Endodermal cell (in vitro differentiated cells): Measurements from ENCODE around the gene SCGB1C2. TPM values are rescaled to one million over a fixed set of nuclear protein-coding genes. Genes with fewer than 3 reads are reported as not detected.

Experiments used
- DNase-seq: peaks from one replicate; pipeline ENCODE4 v3.0.0-alpha.2; 2017
- H3K27ac ChIP-seq: 2 replicates; pipeline ENCODE4 v1.5.1; 2013; ENCODE audit warnings: mild to moderate bottlenecking, low read depth, low read length, moderate library complexity
- H3K27me3 ChIP-seq: 2 replicates; pipeline ENCODE4 v1.6.1; 2013; ENCODE audit warnings: mild to moderate bottlenecking, low read length, moderate library complexity; ENCODE audit not compliant: insufficient read depth, control insufficient read depth, poor library complexity, severe bottlenecking
- H3K36me3 ChIP-seq: 2 replicates; pipeline ENCODE4 v1.7.0; 2013; ENCODE audit warnings: mild to moderate bottlenecking, low read length, moderate library complexity; ENCODE audit not compliant: control insufficient read depth, insufficient read depth
- H3K4me1 ChIP-seq: one replicate; pipeline ENCODE4 v1.7.0; 2013; ENCODE audit warnings: low read length; ENCODE audit not compliant: control insufficient read depth, insufficient read depth
- H3K4me3 ChIP-seq: 2 replicates; pipeline ENCODE4 v1.5.1; 2013; ENCODE audit warnings: mild to moderate bottlenecking, low read length, moderate library complexity
- H3K9ac ChIP-seq: 2 replicates; pipeline ENCODE4 v1.6.1; 2013; ENCODE audit warnings: mild to moderate bottlenecking, low read length, moderate library complexity; ENCODE audit not compliant: poor library complexity, severe bottlenecking; ENCODE audit errors: extremely low read depth
- H3K9me3 ChIP-seq: 2 replicates; pipeline ENCODE4 v1.6.1; 2013; ENCODE audit warnings: mild to moderate bottlenecking, low read length, moderate library complexity; ENCODE audit not compliant: control insufficient read depth
- H3K27ac Mint-ChIP-seq: 2 replicates; pipeline ENCODE4 v1.8.0; 2020; ENCODE audit warnings: mixed read lengths
- H3K27me3 Mint-ChIP-seq: 2 replicates; pipeline ENCODE4 v1.8.0; 2021; ENCODE audit warnings: mild to moderate bottlenecking, mixed read lengths; ENCODE audit not compliant: insufficient read depth
- H3K36me3 Mint-ChIP-seq: 2 replicates; pipeline ENCODE4 v1.8.0; 2020; ENCODE audit warnings: low read depth, mixed read lengths
- H3K4me1 Mint-ChIP-seq: 2 replicates; pipeline ENCODE4 v1.8.0; 2020; ENCODE audit warnings: mixed read lengths
- H3K4me3 Mint-ChIP-seq: 2 replicates; pipeline ENCODE4 v1.8.0; 2020; ENCODE audit warnings: mild to moderate bottlenecking, moderate library complexity, mixed read lengths
- H3K9me3 Mint-ChIP-seq: 2 replicates; pipeline ENCODE4 v1.8.0; 2020; ENCODE audit warnings: mild to moderate bottlenecking, mixed read lengths
- WGBS, 2 experiments: methylation state at CpG; one replicate each; pipeline versions ENCODE4 v1.1.5 to v1.1.7; 2013; ENCODE audit warnings: missing lambda C conversion rate in 2 of 2, mixed read lengths in 1 of 2; ENCODE audit not compliant: insufficient coverage in 1 of 2, insufficient read length in 1 of 2; 5-methylcytosine and 5-hydroxymethylcytosine counted together
- total RNA-seq, 2 donors: library from RNA; stranded (reverse); fragmentation: NEBNext Ultra II Directional in 1 of 2; extraction: Animal tissue kit (Norgen Biotek cat#: 25700) in 1 of 2; gene quantifications; 2 replicates in 1 of 2; 3 replicates in 1 of 2; pipeline ENCODE4 v1.2.1, GENCODE V29; 2021
- TF ChIP-seq, protein P1 (sequence below): fragments of 200-600 bp; sonication (generic); conservative IDR thresholded peaks from 2 replicates; pipeline ENCODE4 v1.5.0; 2021; ENCODE audit warnings: antibody characterized with exemption, mild to moderate bottlenecking

SCGB1C2 gene
- total RNA-seq, 2 donors from 2014 or later: not detected

DNA sequence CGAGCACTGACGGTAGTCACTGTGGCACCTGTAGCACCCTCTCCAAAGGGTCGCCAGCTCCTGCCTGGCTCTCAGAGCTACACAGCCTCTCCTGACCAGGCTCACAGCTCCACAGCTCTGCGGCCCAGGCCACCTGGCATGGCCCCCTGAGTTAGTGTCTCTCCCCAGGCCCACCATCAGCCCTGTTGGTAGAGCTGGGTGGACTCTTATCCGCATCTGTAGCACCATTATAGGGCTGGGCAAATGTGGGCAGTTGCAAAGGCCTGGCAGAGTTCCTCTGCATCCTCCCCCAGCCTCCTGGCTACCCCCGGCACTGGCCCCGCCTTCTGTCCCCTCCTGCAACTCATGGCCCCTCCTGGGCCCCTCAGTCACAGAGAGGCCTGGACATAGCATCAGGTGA lies 18.2 kb downstream of the SCGB1C2 start:
- Histone ChIP-seq H3K36me3 (no peaks in the 10 kb centered on the region), H3K4me3 (no peak overlapping the region), H3K9ac (no peak overlapping the region), H3K4me1 (no peaks in the 10 kb centered on the region), H3K27ac (no peak overlapping the region), H3K27me3 (no peaks in the 10 kb centered on the region), H3K9me3 (no peaks in the 10 kb centered on the region)
- no peak overlapping the region for H3K27ac Mint-ChIP-seq
- no peaks in the 10 kb centered on the region for H3K27me3 Mint-ChIP-seq
- H3K4me3 Mint-ChIP-seq: no peak overlapping the region
- H3K4me1 Mint-ChIP-seq: no peaks in the 10 kb centered on the region
- TF ChIP-seq, protein P1, sequence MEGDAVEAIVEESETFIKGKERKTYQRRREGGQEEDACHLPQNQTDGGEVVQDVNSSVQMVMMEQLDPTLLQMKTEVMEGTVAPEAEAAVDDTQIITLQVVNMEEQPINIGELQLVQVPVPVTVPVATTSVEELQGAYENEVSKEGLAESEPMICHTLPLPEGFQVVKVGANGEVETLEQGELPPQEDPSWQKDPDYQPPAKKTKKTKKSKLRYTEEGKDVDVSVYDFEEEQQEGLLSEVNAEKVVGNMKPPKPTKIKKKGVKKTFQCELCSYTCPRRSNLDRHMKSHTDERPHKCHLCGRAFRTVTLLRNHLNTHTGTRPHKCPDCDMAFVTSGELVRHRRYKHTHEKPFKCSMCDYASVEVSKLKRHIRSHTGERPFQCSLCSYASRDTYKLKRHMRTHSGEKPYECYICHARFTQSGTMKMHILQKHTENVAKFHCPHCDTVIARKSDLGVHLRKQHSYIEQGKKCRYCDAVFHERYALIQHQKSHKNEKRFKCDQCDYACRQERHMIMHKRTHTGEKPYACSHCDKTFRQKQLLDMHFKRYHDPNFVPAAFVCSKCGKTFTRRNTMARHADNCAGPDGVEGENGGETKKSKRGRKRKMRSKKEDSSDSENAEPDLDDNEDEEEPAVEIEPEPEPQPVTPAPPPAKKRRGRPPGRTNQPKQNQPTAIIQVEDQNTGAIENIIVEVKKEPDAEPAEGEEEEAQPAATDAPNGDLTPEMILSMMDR: no peak
- H3K9me3 Mint-ChIP-seq: no peaks in the 10 kb centered on the region
- WGBS, 2 experiments: 87 to 91% methylated on average over 5 to 7 of the region's 7 CpGs
- DNase-seq: no peak
- H3K36me3 Mint-ChIP-seq: no peaks in the 10 kb centered on the region

DNA sequence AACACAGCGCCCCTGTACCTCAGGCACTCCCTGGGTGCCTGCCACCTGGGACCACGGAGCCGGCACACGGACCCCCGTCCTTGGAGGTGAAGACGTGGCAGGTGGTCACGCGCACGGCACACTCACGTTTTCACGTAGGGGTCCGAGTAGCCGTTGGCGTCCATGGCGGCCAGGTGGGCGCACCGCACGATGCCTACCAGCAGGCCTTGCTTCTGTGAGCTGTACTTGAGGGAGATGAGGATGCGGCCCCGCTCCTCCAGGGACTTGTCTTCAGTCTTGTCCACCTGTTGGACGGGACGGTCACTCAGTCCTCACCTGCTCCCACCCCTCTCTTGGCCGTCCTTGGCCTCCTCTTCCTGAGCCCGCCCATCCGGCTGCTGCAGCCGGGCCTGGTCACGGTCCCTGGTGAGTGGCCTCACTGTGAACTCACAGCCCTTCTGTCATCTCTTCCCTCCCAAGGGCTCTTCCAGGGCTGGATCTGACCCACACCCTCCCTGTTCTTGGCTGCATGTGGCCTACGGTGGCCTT lies 18.8 kb downstream of the SCGB1C2 start:
- TF ChIP-seq, protein P1: no peak
- Histone ChIP-seq H3K9me3 (no peaks in the 10 kb centered on the region), H3K27me3 (no peaks in the 10 kb centered on the region), H3K36me3 (no peaks in the 10 kb centered on the region), H3K4me1 (no peaks in the 10 kb centered on the region), H3K4me3 (no peak overlapping the region), H3K27ac (no peak overlapping the region), H3K9ac (no peak overlapping the region)
- DNase-seq: no peak
- H3K9me3 Mint-ChIP-seq: no peaks in the 10 kb centered on the region
- H3K4me3 Mint-ChIP-seq: no peak overlapping the region
- H3K27me3 Mint-ChIP-seq: peaks cover under 1% of the 10 kb centered on the region
- no peak overlapping the region for H3K27ac Mint-ChIP-seq
- WGBS, 2 experiments: 95 to 99% methylated on average over 20 to 28 of the region's 28 CpGs
- H3K4me1 Mint-ChIP-seq: no peaks in the 10 kb centered on the region
- H3K36me3 Mint-ChIP-seq: no peaks in the 10 kb centered on the region

DNA sequence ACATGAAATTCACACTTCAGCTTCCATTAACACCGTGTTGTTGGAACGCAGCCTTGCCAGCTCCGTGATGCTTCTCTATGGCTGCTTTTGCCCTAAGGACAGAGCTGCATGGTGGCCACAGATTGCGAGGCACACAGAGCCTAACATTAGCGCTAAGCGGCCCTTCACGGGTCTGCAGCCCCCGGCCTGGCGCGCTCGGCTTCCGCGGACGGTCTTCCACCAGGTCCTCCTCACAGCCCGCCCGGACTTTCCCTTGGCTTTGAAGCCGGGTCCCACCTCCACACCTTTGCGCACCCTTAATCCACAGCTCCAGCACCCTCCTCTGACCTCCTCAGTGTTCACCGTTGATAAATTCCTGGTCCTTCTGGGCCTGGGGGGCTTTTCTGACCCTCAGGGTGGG lies 19.6 kb downstream of the SCGB1C2 start:
- Mint-ChIP-seq H3K27me3 (peaks cover 2% of the 10 kb centered on the region), H3K36me3 (no peaks in the 10 kb centered on the region), H3K4me1 (no peaks in the 10 kb centered on the region), H3K4me3 (no peak overlapping the region), H3K9me3 (no peaks in the 10 kb centered on the region), H3K27ac (no peak overlapping the region)
- no peak for DNase-seq
- 94 to 100% methylated on average over 7 to 19 of the region's 19 CpGs for WGBS, 2 experiments
- Histone ChIP-seq H3K27me3 (no peaks in the 10 kb centered on the region), H3K4me1 (no peaks in the 10 kb centered on the region), H3K27ac (no peak overlapping the region), H3K36me3 (no peaks in the 10 kb centered on the region), H3K9ac (no peak overlapping the region), H3K4me3 (no peak overlapping the region), H3K9me3 (no peaks in the 10 kb centered on the region)
- TF ChIP-seq, protein P1: no peak
